GM12892 (cell line): ENCODE results near the gene TMEM131.

ENCODE experiments used
- POLR2A ChIP-seq: IDR thresholded peaks from 2 replicates; pipeline ENCODE4 v1.6.1; 2011; ENCODE audit warnings: low read depth, low read length, control low read depth
- POLR2AphosphoS5 ChIP-seq: IDR thresholded peaks from 2 replicates; pipeline ENCODE4 v1.6.1; 2011; ENCODE audit warnings: low read depth, low read length, control low read depth
- TAF1 ChIP-seq: IDR thresholded peaks from 2 replicates; pipeline ENCODE4 v1.6.1; 2011; ENCODE audit warnings: low read depth, mild to moderate bottlenecking, control low read depth, low read length, borderline replicate concordance

- no peak for TF ChIP-seq POLR2A
- no peak for TF ChIP-seq POLR2AphosphoS5
- no peak for TF ChIP-seq TAF1
These were observed 43.5 kb upstream of the TMEM131 start for GRCh38 chr2:98039085-98039756.
